ENCODE measurements around the gene PRKG1.
"Not testable (repeated sequence)": the region's sequence is repeated elsewhere in the genome, so short reads cannot be mapped to it uniquely, and the experiment has no call there.

Gene PRKG1

DNA sequence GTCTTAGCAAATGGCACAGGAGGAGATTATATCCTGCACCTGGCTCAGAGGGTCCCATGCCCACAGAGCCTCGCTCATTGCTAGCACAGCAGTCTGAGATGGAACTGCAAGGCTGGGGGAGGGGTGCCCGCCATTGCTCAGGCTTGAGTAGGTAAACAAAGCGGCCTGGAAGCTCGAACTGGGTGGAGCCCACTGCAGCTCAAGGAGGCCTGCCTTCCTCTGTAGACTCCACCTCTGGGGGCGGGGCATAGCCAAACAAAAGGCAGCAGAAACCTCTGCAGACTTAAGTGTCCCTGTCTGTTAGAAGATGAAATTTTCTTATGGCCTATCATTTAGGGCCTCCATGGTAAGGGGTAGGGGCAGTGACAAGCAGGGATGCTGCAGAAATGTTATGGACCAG is 207.1 kb downstream of the PRKG1 start:
- not testable (repeated sequence) for DNase-seq

DNA sequence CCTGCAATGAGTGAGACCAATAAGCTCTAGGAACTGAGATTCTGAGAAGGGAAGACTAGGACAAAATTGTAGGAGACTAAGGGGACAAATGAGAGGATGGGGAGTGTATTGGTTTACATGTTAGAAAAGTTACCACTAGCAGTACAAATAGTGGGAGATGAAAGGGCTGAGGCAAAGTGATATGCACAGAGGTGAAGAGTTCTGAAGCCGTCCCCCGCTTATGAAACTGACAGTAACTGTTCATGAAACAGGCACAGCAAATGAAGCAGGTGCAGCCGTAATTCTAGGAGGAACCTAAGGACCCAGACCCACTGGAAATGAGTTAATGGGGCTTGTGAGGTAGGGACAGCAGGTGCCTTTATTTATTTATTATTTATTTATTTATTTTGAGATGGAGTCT is 211.3 kb downstream of the PRKG1 start:
- no peak for DNase-seq

DNA sequence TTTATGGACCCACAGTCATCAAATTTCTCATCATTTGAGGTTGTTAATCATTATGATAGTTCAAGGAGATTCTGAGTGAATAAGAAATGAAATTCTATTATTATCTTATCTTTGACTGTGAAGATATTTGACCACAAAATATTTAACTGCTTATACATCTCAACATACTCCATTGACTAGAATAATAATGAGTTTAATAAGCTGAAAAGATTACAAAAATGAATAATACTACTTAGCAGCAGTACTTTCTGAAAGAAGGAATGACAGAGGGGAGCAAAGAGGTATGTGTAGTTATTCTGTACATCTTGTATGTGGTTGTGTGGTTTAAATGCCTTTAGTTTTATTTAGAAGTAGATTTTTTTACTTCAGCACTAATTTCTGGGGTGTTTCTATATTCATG is 214.2 kb downstream of the PRKG1 start:
- DNase-seq, result no peak

DNA sequence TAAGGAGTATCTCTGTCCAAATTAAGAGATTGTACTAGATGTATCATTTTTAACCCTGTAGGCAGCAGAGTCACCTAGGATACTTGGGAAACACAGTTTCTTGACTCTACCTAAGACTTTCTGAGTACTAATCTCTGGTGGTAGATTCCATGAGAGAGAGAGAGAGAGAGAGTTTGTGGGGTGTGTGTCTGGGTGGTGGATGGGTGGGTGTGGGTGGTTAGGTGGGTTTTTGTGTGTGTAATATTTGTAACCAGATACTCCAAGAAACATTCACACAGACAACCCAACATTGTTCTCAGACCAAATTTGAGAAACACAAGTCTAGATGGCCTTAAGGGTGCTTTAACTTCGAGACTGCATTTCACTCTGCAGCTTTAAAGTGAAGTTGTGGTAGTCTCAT is 215.2 kb downstream of the PRKG1 start:
- DNase-seq, result no peak

DNA sequence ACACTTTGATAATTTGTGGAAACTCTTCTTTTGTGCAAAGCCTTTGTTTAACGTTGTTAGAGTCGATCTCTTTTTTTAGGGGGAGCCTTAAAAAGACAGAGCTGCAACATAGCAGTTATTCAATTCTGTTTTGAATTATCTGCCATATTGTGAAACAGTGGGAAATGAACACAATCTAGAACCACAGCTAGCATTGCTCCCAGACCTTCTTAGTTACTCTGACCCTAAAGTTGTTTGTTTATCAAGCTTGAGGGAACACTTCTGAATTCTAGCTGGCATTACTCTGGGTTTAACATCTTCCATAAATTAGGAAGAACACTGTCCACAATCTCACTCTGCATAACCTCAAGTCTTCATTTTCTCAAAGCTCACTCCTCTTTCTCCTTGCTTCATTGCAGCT is 217.7 kb downstream of the PRKG1 start:
- DNase-seq, result no peak

DNA sequence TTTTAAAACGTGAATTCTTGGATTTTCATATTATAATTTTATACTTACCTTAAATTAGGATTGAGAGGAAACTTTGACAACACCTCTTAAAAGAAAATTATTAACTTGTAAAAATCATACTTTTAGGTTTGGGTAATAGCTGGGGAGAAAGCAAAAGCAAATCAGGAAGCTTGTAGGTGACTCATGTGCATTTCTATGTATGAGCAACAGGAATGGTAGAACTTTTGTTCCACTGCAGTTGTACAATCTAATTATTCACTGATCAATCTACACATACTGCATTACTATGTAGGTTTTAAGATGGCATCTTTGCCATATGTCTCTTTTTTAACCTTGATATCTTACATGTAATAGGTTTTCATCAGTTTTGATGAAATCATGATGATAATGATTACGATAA is 223.2 kb downstream of the PRKG1 start:
- no peak for DNase-seq

DNA sequence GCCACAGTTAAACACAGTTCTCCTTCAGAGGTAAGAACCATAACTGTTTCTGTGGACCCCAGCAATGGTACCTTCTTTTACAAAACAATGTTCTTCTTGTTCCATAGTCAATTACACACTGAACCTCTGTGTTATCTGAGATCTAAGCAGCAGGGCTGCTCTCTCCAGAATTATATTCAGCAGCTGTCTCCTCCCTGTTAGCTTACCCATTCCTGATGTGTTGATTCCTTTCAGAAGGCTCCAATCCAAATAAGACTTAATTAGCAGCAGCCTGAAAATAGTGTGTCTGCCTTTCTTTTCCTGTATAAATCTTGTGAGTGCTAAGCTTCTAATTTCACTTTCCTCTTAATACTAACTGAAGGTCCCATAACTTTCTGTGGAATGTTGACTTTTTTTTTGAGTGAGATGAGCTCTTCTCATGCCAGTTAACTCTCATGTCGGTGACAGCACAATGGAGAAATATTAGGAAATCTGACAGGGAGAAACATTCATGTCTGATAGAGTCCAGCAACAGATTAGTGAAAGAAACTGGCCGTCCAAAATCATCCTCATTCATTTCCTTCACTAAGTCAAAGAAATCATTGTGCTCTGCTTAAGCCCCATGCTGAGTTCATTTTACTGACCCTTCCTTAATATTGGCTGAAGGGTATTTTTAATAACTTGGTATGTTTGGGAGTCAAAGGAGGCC is 226.5 kb downstream of the PRKG1 start:
- no peak for DNase-seq

DNA sequence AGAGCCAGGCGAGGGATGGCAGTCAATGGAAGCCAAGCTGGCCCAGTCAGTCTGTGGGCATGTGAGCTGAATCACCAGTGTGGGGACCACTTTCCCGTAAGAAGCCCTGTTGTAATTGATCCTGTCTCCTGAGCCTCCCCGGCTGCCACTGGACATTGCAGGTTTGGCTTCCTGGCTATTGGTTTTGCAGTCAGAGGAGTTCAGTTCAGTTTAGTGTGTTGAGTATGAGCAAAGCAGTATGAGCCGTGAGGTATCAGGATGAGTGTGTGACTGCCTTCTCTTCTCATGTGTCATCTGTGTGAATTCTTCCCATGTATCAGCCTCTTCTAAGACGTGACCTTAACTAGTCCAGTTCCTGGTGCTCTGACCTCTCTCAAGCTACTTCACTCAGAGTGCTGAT is 227.4 kb downstream of the PRKG1 start:
- no peak for DNase-seq

DNA sequence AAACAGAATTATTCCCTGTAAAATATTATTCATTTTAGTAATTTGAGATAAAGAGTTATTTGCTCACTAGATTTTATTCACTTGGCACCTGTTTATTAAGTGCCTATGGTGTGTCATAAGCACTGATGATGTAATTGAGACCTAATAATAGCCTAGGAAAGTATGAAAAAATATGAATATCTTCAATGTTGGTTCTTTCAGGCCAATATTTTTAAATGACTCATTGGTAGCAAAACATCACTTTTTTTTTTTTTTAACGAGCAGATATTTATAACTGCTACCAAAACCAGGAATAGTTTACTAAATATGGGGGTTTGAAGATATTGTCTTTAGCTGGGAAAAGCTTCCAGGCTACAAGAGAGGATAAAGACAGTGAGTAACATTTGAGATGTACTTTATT is 228.0 kb downstream of the PRKG1 start:
- no peak for DNase-seq

DNA sequence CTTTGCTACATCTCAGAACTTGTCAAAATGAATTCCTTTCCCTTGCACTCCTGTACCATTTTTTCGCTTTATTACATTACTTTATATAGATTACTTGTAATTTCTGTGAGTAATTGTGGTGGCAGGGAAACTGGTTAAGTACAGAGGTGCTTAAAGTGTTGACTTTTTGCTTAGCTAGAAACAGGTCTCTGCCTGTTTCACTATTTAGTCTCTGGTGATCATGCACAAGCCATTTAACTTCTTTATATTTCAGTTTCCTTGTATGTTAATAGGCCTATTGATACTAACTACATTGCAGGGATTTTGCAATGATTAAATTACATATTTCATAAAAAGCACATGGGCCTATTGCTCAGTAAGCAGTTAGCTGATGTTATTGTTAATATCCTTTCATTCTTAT is 233.8 kb downstream of the PRKG1 start:
- no peak for DNase-seq

DNA sequence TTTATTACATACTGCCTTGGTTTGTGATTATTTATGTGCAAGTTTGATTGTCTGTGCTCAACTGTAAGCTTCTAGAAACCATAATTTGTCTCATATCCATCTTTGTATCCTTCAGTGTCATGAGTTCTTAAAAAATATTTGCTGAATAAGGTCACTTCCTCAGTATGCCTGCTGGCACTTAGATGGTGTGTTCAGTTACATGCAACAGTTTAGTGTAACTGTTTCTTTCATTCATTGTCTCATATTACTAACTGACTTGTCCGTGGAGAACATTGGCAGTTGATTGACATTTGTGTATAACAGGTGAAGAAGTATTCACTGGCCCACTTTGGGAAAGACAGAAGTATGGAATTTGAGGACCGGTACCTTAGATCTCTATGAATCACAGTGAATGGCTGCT is 236.9 kb downstream of the PRKG1 start:
- DNase-seq, result no peak

DNA sequence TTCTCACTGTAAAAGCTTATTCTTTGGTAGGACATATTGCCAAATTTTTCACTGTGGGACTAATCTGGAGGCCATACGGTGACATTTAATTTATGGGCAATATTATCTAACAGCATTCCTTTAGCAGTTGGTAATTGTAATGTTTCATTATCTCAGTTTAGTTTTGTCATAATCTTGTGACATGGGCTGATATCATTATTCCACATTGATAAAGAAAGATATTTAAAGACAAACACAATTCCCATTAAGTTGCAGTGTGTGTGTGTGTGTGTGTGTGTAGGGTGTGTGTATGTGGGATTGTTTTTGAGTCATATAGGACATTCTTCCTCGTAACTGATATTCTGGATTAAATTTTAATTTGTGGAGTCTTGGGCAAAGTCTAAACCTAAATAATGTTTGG is 238.5 kb downstream of the PRKG1 start:
- no peak for DNase-seq

DNA sequence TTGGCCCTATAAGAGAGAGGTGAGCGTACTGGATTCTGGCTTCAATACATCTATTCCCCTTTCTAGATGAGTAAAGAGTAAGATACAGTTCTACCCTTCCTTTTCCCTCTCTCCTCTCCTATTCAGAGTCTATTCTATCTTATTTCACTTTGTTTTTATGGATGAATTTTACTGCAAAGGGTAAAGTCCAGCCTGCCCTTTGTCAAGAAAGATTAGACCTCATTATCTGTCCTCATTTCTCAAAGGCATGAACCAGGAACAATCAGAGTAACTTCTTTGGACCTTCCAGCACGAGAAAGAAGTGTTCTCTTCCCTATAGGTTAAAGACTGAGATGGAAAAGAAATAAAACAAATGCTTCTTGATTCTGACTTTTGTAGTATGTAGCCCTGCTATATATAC is 239.0 kb downstream of the PRKG1 start:
- DNase-seq, result no peak

DNA sequence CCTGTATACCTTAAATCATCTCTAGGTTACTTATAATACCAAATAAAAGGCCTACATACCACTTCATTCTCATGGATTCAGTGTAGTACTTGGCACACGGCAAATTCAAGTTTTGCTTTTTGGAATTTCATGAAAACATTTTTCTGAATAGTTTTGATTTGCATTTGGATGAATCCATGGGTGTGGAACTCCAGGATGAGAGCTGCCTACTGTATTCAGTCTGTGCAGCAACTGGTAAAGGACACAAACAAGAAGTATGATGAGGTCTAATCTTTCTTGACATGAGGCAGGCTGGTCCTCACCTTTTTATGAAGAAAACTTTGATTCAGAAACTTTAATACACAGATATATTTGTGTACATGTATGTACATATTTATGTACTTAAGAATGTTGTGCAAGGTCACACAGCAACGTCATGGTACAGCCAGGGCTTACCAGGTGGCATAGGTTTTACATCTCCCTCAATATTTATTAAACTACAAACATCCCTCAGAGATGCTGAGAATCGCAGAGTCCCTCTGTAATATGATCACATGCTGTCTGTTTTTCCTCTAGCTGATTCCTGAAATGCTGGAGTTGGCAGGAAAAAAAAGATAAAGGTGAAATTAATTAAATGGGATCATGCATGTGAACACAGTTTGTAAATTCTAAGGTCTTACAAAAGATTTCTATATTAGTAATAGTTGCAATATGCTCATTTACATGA is 239.6 kb downstream of the PRKG1 start:
- DNase-seq, result no peak

DNA sequence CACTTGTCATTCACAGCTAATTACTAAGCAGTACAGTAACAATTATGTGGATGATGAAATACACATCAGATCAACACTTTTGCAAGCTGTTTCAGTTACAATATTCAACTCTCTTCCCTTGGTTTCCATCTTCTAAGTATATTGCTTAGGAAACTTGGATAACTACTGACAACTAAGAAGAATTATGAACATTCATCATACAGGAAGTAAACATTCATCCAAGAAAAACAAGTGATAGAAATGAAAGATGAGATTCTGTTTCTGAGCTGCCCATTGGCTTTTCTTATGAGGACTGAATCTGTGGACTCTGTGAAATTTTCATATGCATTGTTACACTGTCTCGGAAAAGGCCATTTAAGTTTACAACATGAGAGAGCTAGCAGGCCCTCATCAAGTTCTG is 240.2 kb downstream of the PRKG1 start:
- DNase-seq, result no peak

DNA sequence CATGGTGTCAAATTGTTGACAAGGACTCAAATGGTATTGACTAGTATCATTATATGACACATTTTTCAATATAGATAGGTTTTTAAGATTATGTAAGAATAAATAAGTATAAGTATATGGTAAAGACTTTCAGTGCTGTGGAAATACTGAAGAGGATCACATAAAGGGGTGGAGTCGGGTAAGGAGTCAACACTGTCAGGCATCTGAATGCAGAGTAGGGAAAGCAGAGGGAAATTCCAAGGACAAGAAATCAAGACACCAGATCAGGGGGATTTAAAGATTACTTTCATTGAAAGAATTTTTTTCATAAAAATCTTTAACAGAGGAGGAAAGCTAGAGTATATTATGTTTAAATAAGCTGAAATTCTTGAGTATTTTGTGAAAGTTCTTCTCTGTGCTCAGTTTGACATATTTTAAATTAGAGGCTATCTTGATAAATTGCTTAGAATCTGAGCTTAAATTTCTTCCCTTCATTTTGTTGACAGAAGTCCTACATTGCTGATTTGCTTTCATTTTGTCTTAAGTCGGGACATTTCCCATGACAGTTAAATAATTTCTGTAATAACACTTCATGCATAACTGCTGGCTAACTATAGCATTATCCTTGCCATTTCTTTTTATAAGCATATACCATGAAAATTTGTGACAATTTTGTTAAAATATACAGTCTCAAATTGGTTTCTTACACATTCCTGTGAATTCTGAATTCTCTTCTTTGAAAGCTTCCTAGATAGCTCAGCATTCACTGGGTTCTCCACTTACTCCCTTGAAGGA is 244.3 kb downstream of the PRKG1 start:
- DNase-seq, result no peak

DNA sequence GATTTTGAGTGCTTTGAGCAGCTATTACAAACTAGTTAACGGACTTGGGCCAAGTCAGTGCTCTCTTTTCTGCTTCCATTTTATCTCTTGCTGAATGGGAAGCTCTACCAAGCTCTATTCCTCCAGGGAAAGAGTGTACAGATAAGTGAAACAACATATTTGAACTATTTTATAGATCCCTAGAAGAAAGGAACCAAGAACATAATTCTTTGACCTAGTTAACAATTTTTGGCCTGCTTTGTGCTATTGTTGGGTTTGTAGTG is 244.8 kb downstream of the PRKG1 start:
- no peak for DNase-seq

DNA sequence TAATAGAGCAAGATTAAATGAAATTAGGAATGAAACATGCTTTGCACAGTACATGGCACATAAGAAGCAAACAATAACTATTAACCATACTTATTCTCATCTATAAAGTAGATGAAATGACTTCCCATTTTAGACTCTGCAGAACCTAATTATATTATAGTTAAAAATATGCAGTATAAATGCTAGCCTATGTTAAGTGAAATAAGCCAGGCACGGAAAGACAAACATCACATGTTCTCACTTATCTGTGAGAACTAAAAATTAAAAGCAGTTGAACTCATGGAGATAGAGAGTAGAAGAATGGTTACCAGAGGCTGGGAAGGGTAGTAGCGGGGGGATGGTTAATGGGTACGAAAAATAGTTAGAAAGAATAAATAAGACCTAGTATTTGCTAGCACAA is 247.0 kb downstream of the PRKG1 start:
- no peak for DNase-seq

DNA sequence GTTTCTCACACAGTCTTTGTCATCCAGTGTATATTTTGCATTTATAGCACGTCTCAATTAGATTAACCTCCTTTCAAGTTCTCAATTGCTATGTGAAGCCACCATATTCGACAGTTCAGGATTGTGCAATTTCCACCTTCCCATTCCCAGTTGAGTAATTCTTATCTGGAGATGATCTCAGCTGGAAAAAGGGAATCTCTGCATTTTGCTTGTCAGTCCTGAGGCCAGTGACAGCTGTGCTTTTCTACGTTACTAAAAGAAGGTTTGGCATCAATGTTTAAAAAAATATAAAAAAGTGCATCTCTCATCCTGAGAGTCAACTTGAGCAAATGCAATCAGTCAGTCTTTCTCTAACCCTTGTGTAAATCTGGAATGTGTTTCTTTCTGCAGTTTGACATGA is 247.7 kb downstream of the PRKG1 start:
- DNase-seq, result no peak

DNA sequence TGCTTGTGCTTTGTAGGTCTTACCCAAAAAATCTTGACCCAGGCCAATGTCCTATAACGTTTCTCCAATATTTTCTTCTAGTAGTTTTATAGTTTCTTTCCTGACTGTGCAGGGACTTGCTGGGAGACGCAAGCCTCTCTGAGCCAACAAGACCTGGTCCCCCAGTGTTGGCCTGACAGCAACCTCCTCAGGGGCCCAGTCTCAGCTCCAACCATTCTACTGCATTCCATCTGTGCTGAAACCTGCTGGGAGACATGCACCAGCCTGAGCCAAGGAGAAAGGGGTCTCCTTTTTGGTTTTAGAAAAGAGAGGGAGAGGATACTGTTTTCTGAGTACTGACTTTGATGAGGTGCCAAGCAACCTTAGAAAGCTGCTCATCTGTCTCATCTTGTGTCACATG is 251.4 kb downstream of the PRKG1 start:
- DNase-seq, result no peak

DNA sequence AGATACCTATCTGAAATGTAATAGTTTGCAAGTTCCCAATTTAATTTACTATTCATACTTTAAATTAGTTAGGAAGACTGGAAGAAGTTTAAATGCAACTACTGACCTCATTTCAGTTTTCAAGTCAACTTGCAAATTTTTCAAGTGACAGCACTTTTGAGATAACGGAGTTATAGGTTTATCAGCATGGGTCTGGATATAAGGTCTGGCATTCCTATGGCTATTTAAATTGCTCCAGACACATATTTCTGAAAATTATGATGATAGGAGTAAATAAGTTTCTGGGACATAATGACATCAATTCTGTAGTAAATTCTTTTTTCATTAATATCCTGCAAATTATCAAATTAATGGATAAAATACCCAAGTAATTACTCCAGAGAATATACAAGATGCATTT is 251.9 kb downstream of the PRKG1 start:
- DNase-seq, result no peak

DNA sequence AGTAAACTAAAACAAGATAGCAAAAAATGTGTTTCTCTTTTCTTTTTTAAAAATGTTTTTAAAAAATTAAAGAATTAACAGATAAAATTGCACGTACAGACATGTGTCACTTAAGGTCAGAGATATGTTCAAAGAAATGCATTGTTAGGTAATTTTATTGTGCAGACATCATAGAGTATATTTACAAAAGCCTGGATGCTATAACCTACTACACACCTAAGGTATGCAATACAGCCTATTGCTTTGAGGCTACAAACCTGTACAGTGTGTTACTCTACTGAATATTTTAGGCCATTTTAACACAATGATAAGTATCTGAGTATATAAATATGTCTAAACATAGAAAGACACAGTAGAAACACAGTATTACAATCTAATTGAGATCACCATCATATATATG is 253.1 kb downstream of the PRKG1 start:
- no peak for DNase-seq

DNA sequence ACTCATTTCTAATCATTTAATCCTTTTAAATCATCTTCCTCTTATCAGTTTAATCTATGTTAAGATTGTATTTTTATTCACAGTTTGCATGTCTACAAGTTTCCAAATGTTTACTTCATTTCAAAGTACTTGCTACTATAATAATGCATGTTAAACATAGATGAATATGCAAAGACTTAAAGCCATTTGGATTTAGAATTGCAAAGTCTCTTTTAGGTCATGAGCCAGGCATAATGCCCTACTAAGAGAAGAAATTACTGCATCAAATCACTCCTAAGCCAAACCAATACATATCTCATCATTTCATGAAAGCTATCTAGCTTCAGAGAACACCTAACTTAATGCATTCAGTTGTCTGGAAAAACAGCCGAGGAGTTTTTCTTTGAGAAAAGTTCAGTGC is 266.1 kb downstream of the PRKG1 start:
- no peak for DNase-seq

DNA sequence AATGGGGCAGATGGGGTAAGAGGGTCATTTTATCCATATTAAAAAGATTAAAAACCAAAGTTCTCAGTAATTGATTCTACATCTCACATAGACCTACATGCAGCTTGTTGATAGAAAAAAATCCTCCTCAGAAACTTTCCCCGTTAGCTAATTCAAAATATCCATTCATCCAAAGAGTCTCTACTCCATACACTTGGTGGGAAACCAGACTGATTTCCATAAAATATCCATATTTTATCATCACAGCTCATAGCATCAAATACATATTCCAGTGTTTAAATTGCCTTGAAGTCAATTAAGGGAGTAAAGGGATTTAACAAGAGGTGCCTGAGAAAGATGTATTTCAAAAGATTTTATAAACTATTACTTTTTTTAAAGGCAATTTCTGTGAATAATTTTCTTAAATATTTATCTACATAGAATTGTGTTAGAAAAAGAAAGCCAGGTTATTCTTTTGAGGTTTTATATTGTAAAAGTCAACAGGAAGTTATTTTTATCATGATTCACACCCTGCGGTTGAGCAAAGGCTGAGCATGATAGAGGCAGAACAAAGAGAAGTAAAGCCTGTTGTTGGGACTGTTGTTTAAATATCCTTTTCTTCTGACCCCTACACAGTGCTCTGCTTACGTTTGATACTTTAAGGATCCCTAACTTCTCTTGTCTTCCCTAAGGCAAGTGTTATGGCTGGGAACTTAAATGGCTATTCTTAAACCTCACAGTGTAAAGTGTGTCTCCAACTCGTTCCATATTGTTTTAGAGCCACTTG is 266.7 kb downstream of the PRKG1 start:
- DNase-seq, result no peak
